HG02852 (cell line): ENCODE results near the gene RALGDS.
"Not testable (repeated sequence)": the region's sequence is repeated elsewhere in the genome, so short reads cannot be mapped to it uniquely, and the experiment has no call there.

Experiments
- ATAC-seq: cut with Tn5 transposase; IDR thresholded peaks from one replicate; pipeline ENCODE4 v1.9.1; 2021; ENCODE audit warnings: mild to moderate bottlenecking, moderate library complexity; ENCODE audit not compliant: unreplicated experiment

RALGDS gene

DNA sequence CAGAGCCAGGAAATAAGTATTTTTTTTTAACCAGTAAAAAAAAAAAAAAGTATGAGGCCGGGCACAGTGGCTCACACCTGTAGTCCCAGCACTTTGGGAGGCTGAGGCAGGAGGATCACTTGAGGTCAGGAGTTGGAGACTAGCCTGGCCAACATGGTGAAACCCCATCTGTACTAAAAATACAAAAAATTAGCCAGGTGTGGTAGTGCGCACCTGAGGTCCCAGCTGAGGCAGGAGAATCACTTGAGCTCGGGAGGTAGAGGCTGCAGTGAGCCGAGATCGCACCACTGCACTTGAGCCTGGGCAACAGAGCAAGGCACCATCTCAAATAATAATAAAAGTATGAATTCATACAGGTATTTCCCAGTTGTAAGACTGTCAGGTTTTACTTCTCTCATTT, 48.8 kb downstream of the RALGDS start:
- not testable (repeated sequence) for ATAC-seq

DNA sequence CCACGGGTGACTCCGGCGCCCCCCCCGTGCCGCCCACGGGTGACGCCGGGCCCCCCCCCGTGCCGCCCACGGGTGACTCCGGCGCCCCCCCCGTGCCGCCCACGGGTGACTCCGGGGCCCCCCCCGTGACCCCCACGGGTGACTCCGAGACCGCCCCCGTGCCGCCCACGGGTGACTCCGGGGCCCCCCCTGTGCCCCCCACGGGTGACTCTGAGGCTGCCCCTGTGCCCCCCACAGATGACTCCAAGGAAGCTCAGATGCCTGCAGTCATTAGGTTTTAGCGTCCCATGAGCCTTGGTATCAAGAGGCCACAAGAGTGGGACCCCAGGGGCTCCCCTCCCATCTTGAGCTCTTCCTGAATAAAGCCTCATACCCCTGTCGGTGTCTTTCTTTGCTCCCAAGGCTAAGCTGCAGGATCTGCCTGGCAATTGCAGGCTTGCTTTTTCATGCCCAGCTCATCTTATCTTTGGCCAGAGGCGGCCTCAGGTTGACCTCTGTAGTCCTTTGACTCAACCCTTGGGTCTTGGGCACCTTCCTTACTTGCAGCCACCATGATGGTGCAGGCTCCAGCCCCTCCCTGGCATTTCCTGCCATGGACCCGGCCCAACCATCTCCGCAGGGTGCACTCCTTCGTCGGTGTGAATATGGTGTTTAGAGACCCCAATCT, 49.4 kb downstream of the RALGDS start:
- ATAC-seq: no peak

DNA sequence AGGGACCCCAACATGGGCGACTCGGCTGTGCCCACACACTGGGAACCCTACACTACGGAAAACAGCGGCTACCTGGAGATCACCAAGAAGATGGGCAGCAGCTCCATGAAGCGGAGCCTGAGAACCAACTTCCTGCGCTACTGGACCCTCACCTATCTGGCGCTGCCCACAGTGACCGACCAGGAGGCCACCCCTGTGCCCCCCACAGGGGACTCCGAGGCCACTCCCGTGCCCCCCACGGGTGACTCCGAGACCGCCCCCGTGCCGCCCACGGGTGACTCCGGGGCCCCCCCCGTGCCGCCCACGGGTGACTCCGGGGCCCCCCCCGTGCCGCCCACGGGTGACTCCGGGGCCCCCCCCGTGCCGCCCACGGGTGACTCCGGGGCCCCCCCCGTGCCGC, 50.1 kb downstream of the RALGDS start:
- not testable (repeated sequence) for ATAC-seq

DNA sequence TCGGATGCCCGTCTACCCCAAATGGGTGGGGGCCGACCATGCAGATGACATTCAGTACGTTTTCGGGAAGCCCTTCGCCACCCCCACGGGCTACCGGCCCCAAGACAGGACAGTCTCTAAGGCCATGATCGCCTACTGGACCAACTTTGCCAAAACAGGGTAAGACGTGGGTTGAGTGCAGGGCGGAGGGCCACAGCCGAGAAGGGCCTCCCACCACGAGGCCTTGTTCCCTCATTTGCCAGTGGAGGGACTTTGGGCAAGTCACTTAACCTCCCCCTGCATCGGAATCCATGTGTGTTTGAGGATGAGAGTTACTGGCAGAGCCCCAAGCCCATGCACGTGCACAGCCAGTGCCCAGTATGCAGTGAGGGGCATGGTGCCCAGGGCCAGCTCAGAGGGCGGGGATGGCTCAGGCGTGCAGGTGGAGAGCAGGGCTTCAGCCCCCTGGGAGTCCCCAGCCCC, 50.5 kb downstream of the RALGDS start:
- not testable (repeated sequence) for ATAC-seq

DNA sequence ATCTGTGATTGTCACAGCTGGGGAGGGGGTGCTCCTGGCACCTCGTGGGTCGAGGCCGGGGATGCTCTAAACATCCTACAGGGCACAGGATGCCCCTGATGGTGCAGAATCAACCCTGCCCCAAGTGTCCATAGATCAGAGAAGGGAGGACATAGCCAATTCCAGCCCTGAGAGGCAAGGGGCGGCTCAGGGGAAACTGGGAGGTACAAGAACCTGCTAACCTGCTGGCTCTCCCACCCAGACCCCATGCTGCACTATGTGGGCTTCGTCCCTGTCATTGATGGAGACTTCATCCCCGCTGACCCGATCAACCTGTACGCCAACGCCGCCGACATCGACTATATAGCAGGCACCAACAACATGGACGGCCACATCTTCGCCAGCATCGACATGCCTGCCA, 52.6 kb downstream of the RALGDS start:
- ATAC-seq: not testable (repeated sequence)

DNA sequence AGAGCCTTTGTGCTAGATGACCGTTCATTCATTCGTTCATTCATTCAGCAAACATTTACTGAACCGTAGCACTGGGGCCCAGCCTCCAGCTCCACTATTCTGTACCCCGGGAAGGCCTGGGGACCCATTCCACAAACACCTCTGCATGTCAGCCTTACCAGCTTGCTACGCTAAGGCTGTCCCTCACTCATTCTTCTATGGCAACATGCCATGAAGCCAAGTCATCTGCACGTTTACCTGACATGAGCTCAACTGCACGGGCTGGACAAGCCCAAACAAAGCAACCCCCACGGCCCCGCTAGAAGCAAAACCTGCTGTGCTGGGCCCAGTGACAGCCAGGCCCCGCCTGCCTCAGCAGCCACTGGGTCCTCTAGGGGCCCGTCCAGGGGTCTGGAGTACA, 53.2 kb downstream of the RALGDS start:
- ATAC-seq: no peak

DNA sequence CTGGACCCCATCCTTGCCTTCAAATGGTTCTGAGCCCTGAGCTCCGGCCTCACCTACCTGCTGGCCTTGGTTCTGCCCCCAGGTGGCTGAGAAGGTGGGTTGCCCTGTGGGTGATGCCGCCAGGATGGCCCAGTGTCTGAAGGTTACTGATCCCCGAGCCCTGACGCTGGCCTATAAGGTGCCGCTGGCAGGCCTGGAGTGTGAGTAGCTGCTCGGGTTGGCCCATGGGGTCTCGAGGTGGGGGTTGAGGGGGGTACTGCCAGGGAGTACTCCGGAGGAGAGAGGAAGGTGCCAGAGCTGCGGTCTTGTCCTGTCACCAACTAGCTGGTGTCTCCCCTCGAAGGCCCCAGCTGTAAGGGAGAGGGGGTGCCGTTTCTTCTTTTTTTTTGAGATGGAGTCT, 54.0 kb downstream of the RALGDS start:
- no peak for ATAC-seq

DNA sequence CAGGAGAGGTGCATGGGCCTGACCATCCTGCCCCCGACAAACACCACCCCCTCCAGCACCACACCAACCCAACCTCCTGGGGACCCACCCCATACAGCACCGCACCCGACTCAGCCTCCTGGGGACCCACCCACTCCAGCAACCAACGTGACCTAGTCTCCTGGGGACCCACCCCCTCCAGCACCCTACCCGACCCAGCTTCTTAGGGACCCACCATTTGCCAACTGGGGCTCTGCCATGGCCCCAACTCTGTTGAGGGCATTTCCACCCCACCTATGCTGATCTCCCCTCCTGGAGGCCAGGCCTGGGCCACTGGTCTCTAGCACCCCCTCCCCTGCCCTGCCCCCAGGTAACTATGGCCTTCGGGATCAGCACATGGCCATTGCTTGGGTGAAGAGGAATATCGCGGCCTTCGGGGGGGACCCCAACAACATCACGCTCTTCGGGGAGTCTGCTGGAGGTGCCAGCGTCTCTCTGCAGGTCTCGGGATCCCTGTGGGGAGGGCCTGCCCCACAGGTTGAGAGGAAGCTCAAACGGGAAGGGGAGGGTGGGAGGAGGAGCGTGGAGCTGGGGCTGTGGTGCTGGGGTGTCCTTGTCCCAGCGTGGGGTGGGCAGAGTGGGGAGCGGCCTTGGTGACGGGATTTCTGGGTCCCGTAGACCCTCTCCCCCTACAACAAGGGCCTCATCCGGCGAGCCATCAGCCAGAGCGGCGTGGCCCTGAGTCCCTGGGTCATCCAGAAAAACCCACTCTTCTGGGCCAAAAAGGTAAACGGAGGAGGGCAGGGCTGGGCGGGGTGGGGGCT, 54.7 kb downstream of the RALGDS start:
- ATAC-seq: no peak

DNA sequence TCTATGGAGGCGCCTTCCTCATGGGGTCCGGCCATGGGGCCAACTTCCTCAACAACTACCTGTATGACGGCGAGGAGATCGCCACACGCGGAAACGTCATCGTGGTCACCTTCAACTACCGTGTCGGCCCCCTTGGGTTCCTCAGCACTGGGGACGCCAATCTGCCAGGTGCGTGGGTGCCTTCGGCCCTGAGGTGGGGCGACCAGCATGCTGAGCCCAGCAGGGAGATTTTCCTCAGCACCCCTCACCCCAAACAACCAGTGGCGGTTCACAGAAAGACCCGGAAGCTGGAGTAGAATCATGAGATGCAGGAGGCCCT, 56.0 kb downstream of the RALGDS start:
- ATAC-seq: no peak

DNA sequence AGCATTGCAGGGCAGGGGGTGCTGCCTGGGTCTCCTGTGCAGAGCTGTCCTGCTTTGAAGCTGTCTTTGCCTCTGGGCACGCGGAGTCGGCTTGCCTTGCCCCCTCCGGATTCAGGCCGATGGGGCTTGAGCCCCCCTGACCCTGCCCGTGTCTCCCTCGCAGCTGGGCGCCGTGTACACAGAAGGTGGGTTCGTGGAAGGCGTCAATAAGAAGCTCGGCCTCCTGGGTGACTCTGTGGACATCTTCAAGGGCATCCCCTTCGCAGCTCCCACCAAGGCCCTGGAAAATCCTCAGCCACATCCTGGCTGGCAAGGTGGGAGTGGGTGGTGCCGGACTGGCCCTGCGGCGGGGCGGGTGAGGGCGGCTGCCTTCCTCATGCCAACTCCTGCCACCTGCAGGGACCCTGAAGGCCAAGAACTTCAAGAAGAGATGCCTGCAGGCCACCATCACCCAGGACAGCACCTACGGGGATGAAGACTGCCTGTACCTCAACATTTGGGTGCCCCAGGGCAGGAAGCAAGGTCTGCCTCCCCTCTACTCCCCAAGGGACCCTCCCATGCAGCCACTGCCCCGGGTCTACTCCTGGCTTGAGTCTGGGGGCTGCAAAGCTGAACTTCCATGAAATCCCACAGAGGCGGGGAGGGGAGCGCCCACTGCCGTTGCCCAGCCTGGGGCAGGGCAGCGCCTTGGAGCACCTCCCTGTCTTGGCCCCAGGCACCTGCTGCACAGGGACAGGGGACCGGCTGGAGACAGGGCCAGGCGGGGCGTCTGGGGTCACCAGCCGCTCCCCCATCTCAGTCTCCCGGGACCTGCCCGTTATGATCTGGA, 56.6 kb downstream of the RALGDS start:
- ATAC-seq: no peak

DNA sequence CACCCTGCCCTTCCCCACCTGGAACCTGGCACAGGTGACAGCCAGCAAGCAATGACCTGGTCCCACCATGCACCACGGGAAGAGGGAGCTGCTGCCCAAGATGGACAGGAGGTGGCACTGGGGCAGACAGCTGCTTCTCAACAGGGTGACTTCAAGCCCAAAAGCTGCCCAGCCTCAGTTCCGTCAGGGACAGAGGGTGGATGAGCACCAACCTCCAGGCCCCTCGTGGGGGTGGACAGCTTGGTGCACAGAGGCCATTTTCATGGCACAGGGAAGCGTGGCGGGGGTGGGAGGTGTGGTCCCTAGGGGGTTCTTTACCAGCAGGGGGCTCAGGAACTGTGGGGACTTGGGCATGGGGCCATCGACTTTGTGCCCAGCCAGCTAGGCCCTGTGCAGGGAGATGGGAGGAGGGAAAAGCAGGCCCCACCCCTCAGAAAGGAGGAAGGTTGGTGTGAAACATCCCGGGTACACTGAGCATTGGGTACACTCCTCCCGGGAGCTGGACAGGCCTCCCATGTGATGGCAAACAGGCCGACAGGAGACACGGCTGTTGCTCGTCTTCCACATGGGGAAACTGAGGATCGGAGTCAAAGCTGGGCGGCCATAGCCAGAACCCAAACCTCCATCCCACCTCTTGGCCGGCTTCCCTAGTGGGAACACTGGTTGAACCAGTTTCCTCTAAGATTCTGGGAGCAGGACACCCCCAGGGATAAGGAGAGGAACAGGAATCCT, 57.4 kb downstream of the RALGDS start:
- ATAC-seq: no peak

DNA sequence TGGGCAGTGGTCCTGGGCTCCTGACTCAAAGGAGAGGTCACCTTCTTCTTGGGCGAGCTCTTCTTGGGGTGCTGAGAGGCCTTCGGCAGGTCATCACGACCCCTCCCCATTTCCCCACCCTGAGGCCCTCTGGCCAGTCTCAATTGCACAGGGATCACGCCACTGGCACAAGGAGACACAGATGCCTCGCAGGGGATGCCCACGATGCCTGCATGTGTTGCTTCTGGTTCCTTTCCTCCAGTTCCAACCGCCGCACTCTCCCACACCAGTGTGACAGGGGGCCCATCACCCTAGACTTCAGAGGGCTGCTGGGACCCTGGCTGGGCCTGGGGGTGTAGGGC, 57.9 kb downstream of the RALGDS start:
- no peak for ATAC-seq

DNA sequence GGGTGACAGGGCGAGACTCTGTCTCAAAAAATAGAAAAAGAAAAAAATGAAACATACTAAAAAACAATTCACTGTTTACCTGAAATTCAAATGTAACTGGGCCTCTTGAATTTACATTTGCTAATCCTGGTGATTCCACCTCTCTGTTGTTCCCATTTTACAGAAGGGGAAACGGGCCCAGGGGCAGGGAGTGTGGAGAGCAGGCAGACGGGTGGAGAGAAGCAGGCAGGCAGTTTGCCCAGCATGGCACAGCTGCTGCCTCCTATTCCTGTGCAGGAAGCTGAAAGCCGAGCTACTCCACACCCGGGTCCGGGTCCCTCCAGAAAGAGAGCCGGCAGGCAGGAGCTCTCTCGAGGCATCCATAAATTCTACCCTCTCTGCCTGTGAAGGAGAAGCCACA, 58.5 kb downstream of the RALGDS start:
- ATAC-seq: not testable (repeated sequence)

DNA sequence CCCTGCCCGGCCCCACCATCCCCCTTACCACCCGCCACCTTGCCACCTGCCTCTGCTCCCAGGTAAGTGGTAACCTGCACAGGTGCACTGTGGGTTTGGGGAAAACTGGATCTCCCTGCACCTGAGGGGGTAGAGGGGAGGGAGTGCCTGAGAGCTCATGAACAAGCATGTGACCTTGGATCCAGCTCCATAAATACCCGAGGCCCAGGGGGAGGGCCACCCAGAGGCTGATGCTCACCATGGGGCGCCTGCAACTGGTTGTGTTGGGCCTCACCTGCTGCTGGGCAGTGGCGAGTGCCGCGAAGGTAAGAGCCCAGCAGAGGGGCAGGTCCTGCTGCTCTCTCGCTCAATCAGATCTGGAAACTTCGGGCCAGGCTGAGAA, 59.3 kb downstream of the RALGDS start, which contains the start of gene CEL:
CEL (plus strand) TSS at position 218 of the 382 bp plus-strand sequence; CDS start at position 240, 22 bp downstream.
- ATAC-seq: not testable (repeated sequence)

DNA sequence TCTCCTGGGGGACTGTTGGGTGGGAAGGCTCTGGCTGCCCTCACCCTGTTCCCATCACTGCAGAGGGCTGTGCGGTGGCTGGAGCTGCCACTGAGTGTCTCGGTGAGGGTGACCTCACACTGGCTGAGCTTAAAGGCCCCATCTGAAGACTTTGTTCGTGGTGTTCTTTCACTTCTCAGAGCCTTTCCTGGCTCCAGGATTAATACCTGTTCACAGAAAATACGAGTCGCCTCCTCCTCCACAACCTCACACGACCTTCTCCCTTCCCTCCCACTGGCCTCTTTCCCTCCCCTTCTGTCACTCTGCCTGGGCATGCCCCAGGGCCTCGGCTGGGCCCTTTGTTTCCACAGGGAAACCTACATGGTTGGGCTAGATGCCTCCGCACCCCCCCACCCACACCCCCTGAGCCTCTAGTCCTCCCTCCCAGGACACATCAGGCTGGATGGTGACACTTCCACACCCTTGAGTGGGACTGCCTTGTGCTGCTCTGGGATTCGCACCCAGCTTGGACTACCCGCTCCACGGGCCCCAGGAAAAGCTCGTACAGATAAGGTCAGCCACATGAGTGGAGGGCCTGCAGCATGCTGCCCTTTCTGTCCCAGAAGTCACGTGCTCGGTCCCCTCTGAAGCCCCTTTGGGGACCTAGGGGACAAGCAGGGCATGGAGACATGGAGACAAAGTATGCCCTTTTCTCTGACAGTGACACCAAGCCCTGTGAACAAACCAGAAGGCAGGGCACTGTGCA, 59.8 kb downstream of the RALGDS start:
- not testable (repeated sequence) for ATAC-seq

DNA sequence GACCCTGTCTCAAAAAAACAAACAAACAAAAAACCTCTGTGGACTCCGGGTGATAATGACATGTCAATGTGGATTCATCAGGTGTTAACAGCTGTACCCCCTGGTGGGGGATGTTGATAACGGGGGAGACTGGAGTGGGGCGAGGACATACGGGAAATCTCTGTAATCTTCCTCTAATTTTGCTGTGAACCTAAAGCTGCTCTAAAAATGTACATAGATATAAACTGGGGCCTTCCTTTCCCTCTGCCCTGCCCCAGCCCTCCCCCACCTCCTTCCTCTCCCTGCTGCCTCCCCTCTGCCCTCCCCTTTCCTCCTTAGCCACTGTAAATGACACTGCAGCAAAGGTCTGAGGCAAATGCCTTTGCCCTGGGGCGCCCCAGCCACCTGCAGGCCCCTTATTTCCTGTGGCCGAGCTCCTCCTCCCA, 60.6 kb downstream of the RALGDS start:
- no peak for ATAC-seq

DNA sequence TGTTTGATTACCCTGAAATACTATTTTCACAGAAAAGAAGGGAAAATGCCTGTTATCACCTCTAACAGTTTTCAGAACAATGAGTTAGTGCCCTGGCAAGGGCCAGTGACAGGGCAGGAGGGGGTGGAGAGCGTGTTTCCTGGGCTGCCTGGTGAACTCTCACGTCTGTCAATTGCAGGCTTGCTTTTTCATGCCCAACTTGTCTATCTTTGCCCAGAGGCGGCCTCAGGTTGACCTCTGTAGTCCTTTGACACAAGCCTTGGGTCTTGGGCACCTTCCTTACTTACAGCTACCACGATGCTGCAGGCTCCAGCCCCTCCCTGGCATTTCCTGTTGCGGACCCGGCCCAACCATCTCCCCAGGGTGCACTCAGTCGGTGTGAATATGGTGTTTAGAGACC, 61.4 kb downstream of the RALGDS start:
- no peak for ATAC-seq

DNA sequence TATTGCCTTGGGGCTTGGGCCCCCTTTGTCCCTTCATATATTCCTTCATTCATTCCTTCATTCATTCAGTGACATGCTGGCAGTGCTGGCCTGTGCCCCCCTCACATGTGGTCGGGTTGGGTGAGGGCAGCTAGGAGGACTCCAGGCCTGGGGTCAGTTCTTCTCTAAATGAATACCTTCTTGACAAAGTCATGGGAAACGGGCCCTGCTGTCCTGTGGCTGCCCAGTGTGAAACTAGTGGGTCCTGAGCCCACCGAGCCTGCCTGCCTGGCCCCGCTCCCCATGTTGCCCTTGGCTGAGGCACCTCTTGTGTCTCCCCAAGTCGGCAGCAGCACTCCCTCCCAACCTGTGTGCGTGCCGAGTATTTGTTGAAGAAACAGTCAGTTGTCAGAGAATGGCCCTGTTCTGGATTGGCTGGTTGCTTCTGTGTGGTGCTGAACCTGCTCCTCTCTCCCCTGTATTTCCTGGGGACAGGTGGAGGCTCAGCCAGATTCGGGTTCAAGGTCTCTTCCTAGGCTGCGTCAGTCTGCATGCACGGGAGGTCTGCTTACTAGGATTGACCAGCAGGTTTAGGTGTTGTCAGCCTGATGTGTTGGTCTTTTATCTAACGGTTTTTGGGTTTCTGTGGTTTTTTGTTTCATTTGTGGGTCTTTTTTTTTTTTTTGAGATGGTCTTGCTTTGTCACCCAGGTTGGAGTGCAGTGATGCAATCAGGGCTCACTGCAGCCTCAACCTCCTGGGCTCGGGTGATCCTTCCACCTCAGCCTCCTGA, 62.3 kb downstream of the RALGDS start:
- ATAC-seq: no peak

DNA sequence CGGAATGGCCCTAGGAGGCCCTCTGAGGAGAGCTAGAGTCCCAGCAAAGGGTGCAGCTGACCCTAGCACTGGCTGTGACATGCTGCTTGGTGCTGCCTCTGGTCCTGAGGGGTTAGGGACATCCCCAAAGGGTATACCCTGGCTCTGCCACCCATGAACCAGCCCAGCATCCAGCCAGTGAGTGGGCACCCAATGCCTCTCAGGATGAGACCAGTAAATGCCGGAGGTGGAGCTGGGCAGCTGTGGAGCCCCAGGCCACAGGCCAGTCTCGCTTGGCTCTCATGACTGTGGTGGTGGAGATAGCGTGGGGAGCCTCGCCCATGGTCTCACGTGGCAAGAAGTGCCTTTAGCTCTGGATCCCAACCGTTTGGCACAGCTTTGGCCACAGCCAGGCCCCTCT, 63.0 kb downstream of the RALGDS start:
- ATAC-seq: no peak

DNA sequence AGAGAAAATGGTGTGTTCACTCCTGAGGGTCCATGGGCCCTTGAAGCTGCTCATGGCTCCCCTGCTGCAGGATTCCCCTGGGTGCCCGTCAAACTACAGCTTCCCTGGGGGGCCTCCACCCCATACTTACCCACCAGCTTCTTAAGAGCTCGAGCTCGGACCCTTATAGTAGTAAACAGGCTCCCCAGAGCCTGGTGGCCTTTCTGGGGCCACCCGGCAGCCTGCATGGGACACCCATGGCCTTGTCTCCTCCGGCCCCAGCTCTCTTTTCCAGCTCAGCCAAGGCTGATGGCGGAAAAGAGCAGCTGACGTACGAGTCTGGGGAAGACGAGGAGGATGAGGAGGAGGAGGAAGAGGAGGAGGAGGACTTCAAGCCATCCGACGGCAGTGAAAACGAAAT, 63.5 kb downstream of the RALGDS start:
- no peak for ATAC-seq
